ENCODE measurements around the gene USP34. TPM values are rescaled to one million over a fixed set of nuclear protein-coding genes. Genes with fewer than 3 reads are reported as not detected.

Gene USP34
- total and polyA plus RNA-seq, 2 of the 4 experiments (the other 2 are of a cell fraction) = 34.7 to 128 TPM

GRCh38 chr2:61247204-61247812 is 223.6 kb downstream of the USP34 start:
- Histone ChIP-seq H4K5ac (ENCODE audit: low read depth, low read length) (no peak overlapping the region), H3K4me2 (ENCODE audit: low read depth, low read length) (no peak overlapping the region), H2BK5ac (ENCODE audit: low read depth, low read length, poor library complexity, severe bottlenecking) (no peak overlapping the region), H3K9ac (ENCODE audit: low read depth, low read length) (no peak overlapping the region), H3K18ac (ENCODE audit: low read depth, low read length) (no peak overlapping the region), H3K27ac (ENCODE audit: insufficient read depth, low read length) (no peak overlapping the region), H2AFZ (replicated peaks; ENCODE audit: low read length, poor library complexity) (no peak overlapping the region), H4K20me1 (ENCODE audit: insufficient read depth, low read length) (no peaks in the 10 kb centered on the region), H4K91ac (ENCODE audit: insufficient read depth, low read depth, low read length) (no peak overlapping the region), H3K79me1 (ENCODE audit: low read depth in 1 of 2, low read length in 2 of 2) (peaks cover 2 to 12% of the 10 kb centered on the region in 2 experiments; a peak in 3 of 4 replicates), H3K23ac (ENCODE audit: low read depth, low read length) (no peak overlapping the region), H2BK20ac (ENCODE audit: low read depth, low read length) (no peak overlapping the region), H2AK9ac (replicated peaks; ENCODE audit: low read depth, low read length, poor library complexity) (no peak overlapping the region), H3K9me3 (ENCODE audit: control insufficient read depth, insufficient read depth, low read length) (no peaks in the 10 kb centered on the region), H3K14ac (replicated peaks; ENCODE audit: low read depth, low read length) (no peak overlapping the region), H3K36me3 (ENCODE audit: control insufficient read depth, insufficient read depth, low read length) (peaks cover 23% of the 10 kb centered on the region), H2AK5ac (ENCODE audit: low read depth, low read length) (no peak overlapping the region), H3K4ac (ENCODE audit: low read depth, low read length) (no peak overlapping the region), H3K27me3 (ENCODE audit: control insufficient read depth, insufficient read depth, low read length) (no peaks in the 10 kb centered on the region), H3K4me1 (ENCODE audit: control insufficient read depth, insufficient read depth, low read length) (no peaks in the 10 kb centered on the region), H4K8ac (ENCODE audit: low read depth in 2 of 2, low read length in 2 of 2) (no peak overlapping the region), H2BK15ac (ENCODE audit: low read depth, low read length) (no peak overlapping the region), H3K9me1 (ENCODE audit: insufficient read depth, low read length) (peaks cover 3% of the 10 kb centered on the region; the same call in 1 of the 2 replicates), H3K4me3 (ENCODE audit: insufficient read depth, low read depth, low read length) (no peak overlapping the region), H3K56ac (ENCODE audit: extremely low read depth, insufficient read depth, low read length) (no peak overlapping the region), H2BK120ac (ENCODE audit: low read depth, low read length) (no peak overlapping the region)
- BruUV-seq (replicated peaks) = no TSS peak
- dilution Hi-C loops (cut with HindIII; ENCODE audit: low sequenced_read_pairs, unreplicated experiment) = no loop called here
- ChIA-PET POLR2A (ENCODE audit: unreplicated experiment) (no interaction called here), CTCF (no interaction called here)
- ATAC-seq (ENCODE audit: low read depth) (peak; percentile 57), DNase-seq (peak; percentile 48)
- intact Hi-C loops (cut with micrococcal nuclease) = no loop called here
- in situ Hi-C loops (cut with MboI; ENCODE audit: low sequenced_read_pairs) = no loop called here
- TF ChIP-seq ELK1 (IDR thresholded peaks at IDR 0.05; ENCODE audit: borderline replicate concordance, low read depth, low read length) = no peak
- TF ChIP-seq SMC3 (IDR thresholded peaks at IDR 0.05; ENCODE audit: low read depth, low read length) = no peak
- no peak for TF ChIP-seq RAD21 (IDR thresholded peaks at IDR 0.05; ENCODE audit: low read length)

Data from IMR-90 (cell line).